ENCODE data around the gene FAM240A. TPM values are rescaled to one million over a fixed set of nuclear protein-coding genes. Genes with fewer than 3 reads are reported as not detected.
A peak's percentile ranks its signal among the peaks of the same experiment; 100 is the strongest.

FAM240A gene
- total and polyA plus RNA-seq, 4 donors = not detected

GRCh38 chr3:46609212-46609721, 3.1 kb upstream of the FAM240A start:
- peaks cover 0 to 7% (median 3%) of the 10 kb centered on the region in 5 donors for H3K4me1 ChIP-seq (ENCODE audit: control insufficient read depth in 5 of 5, insufficient read depth in 5 of 5, low read length in 5 of 5)
- 70 to 87% methylated on average over 5 of the region's 5 CpGs for WGBS, 2 donors
- no peaks in the 10 kb centered on the region for H3K9me3 ChIP-seq (ENCODE audit: control insufficient read depth in 4 of 4, insufficient read depth in 3 of 4, low read length in 3 of 4)
- TF ChIP-seq CTCF (IDR thresholded peaks at IDR 0.05; ENCODE audit: control extremely low read depth, extremely low read depth) = no peak
- no peak overlapping the region for H3K9ac ChIP-seq (ENCODE audit: insufficient read depth in 1 of 2, low read length in 2 of 2)
- no peaks in the 10 kb centered on the region for H3K36me3 ChIP-seq (ENCODE audit: control insufficient read depth in 4 of 4, insufficient read depth in 4 of 4, low read length in 4 of 4)
- ATAC-seq (ENCODE audit: insufficient read depth, low FRiP score) (peak; percentile 15), DNase-seq (no peak)
- no peak overlapping the region for H3K27ac ChIP-seq (ENCODE audit: low read depth in 1 of 2, low read length in 1 of 2)
- H3K4me3 ChIP-seq = no peak overlapping the region
- no peaks in the 10 kb centered on the region for H3K27me3 ChIP-seq (ENCODE audit: control insufficient read depth in 3 of 3, insufficient read depth in 3 of 3, low read length in 2 of 3)

DNA sequence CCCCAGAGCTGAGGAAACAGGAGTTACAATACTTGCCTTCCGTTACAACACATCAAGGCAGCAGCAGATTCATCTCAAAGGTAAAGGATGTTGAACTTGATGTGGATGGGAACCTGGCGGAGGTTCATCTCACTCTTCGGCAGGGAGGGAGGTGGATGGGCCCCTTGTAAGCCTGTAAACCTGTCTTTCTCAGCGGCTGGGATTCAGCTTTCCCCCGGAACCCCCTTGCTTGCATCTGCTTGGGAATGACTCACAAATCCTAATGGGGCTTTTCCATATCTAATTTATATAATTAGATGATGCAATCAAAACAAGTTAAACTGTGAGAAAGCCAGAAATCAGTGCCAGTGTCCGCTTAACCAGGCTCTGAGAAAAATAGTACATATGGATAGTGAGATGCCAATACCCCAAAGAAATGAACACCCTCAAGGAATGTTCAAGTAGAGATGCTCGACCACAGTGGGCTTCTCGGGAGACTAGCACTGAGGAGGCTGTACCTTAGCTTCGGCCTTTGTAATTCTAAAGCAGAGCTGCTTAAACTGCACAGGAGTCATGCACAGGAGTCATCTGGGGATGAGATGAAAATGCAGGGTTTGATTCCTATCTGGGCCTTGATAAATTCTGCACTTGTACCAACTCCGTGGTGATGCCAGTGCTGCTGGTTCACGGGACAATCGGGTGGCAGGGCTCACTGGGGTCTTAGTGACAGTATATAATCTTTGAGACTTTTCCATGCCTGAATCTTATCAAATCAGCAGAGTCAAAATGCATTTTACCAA, 2.2 kb upstream of the FAM240A start:
- Histone ChIP-seq H3K4me3 (no peak overlapping the region), H3K36me3 (ENCODE audit: control insufficient read depth in 4 of 4, insufficient read depth in 4 of 4, low read length in 4 of 4) (no peaks in the 10 kb centered on the region), H3K27ac (ENCODE audit: low read depth in 1 of 2, low read length in 1 of 2) (no peak overlapping the region), H3K4me1 (ENCODE audit: control insufficient read depth in 5 of 5, insufficient read depth in 5 of 5, low read length in 5 of 5) (peaks cover 0 to 12% (median 3%) of the 10 kb centered on the region in 5 donors), H3K9ac (ENCODE audit: insufficient read depth in 1 of 2, low read length in 2 of 2) (no peak overlapping the region), H3K27me3 (ENCODE audit: control insufficient read depth in 3 of 3, insufficient read depth in 3 of 3, low read length in 2 of 3) (no peaks in the 10 kb centered on the region), H3K9me3 (ENCODE audit: control insufficient read depth in 4 of 4, insufficient read depth in 3 of 4, low read length in 3 of 4) (no peaks in the 10 kb centered on the region)
- ATAC-seq (ENCODE audit: insufficient read depth, low FRiP score) = no peak
- DNase-seq = no peak
- no peak for TF ChIP-seq CTCF (IDR thresholded peaks at IDR 0.05; ENCODE audit: control extremely low read depth, extremely low read depth)
- WGBS, 2 donors = 93 to 94% methylated on average over 12 of the region's 12 CpGs

- Histone ChIP-seq H3K9ac (ENCODE audit: insufficient read depth in 1 of 2, low read length in 2 of 2) (no peak overlapping the region), H3K27me3 (ENCODE audit: control insufficient read depth in 3 of 3, insufficient read depth in 3 of 3, low read length in 2 of 3) (peaks cover 0 to 2% (median 0%) of the 10 kb centered on the region in 3 donors), H3K36me3 (ENCODE audit: control insufficient read depth in 4 of 4, insufficient read depth in 4 of 4, low read length in 4 of 4) (no peaks in the 10 kb centered on the region), H3K27ac (ENCODE audit: low read depth in 1 of 2, low read length in 1 of 2) (no peak overlapping the region), H3K4me1 (ENCODE audit: control insufficient read depth in 5 of 5, insufficient read depth in 5 of 5, low read length in 5 of 5) (peaks cover 0 to 22% (median 3%) of the 10 kb centered on the region in 5 donors), H3K9me3 (ENCODE audit: control insufficient read depth in 4 of 4, insufficient read depth in 3 of 4, low read length in 3 of 4) (no peaks in the 10 kb centered on the region), H3K4me3 (no peak overlapping the region)
- no peak for ATAC-seq (ENCODE audit: insufficient read depth, low FRiP score)
- TF ChIP-seq CTCF (IDR thresholded peaks at IDR 0.05; ENCODE audit: control extremely low read depth, extremely low read depth) = no peak
- WGBS, 2 donors = 86% methylated on average over 10 of the region's 10 CpGs
- DNase-seq = no peak
Observed at GRCh38 chr3:46613313-46614005, 1.1 kb downstream of the FAM240A start.

All from lung (tissue), 12 donors.